Thyroid gland (tissue), 4 donors: ENCODE results near the gene CLMN. TPM values are rescaled to one million over a fixed set of nuclear protein-coding genes. Genes with fewer than 3 reads are reported as not detected.

Source experiments
- DNase-seq, 2 donors: peaks; one replicate each; pipeline ENCODE4 v3.0.0-alpha.2; 2019
- H3K27ac ChIP-seq, 3 donors: fragments of 200-600 bp; sonication (generic); 1 replicate in 2 of 3; 2 replicates in 1 of 3; pipeline ENCODE4 v1.5.1; 2016 to 2019; ENCODE audit warnings: mild to moderate bottlenecking in 1 of 3, moderate library complexity in 1 of 3
- H3K27me3 ChIP-seq: fragments of 200-600 bp; sonication (generic); one replicate; pipeline ENCODE4 v1.5.1; 2019
- H3K36me3 ChIP-seq, 2 donors: fragments of 200-600 bp; sonication (generic); one replicate each; pipeline ENCODE4 v1.5.1; 2016 to 2019
- H3K4me1 ChIP-seq, 2 donors: fragments of 200-600 bp; sonication (generic); one replicate each; pipeline ENCODE4 v1.5.1; 2017 to 2019
- H3K4me3 ChIP-seq, 3 donors: fragments of 200-600 bp; sonication (generic); replicated peaks in 1 of 3; 1 replicate in 2 of 3; 2 replicates in 1 of 3; pipeline ENCODE4 v1.5.1; 2016; ENCODE audit warnings: mild to moderate bottlenecking in 1 of 3
- H3K9me3 ChIP-seq: fragments of 200-600 bp; sonication (generic); one replicate; pipeline ENCODE4 v1.5.1; 2017
- POLR2A ChIP-seq, 2 donors: fragments of 450-650 bp; IDR thresholded peaks; one replicate each; pipeline ENCODE4 v1.6.1; 2017; ENCODE audit warnings: antibody characterized with exemption in 2 of 2, mild to moderate bottlenecking in 2 of 2, moderate library complexity in 1 of 2
- WGBS, 2 donors: methylation state at CpG; one replicate each; pipeline ENCODE4 v1.1.5; 2017; 5-methylcytosine and 5-hydroxymethylcytosine counted together
- intact Hi-C: fragments of 100-400 bp; cut with DNase I; formaldehyde crosslinking; loops from one replicate; pipeline ENCODE4 v1.15.1; 2023
- total RNA-seq, 4 donors: library from RNA; depleted of rRNA; stranded (reverse); fragments of >200 nt; gene quantifications; one replicate each; pipeline ENCODE4 v1.2.3, GENCODE V29; 2016
- TF ChIP-seq, protein P1 (sequence below), 6 experiments: fragments of 200-600 bp in 3 of 6; fragments of 450-650 bp in 3 of 6; sonication (generic) in 3 of 6; IDR thresholded peaks; one replicate each; pipeline ENCODE4 v1.5.1; 2016 to 2019; ENCODE audit warnings: antibody characterized with exemption in 6 of 6, mild to moderate bottlenecking in 2 of 6, inconsistent platforms in 1 of 6, moderate library complexity in 1 of 6

CLMN gene
- total RNA-seq, 4 donors from 2014 or later = 15.3 to 29.9 (median 17.8) TPM

- peaks cover 38 to 47% of the 10 kb centered on the region in 2 donors for H3K4me1 ChIP-seq
- no peak for DNase-seq
- no peak overlapping the region for H3K4me3 ChIP-seq
- no peaks in the 10 kb centered on the region for H3K27me3 ChIP-seq
- H3K36me3 ChIP-seq = no peaks in the 10 kb centered on the region
- intact Hi-C loops = no loop called here
- 93 to 96% methylated on average over 9 to 10 of the region's 10 CpGs for WGBS, 2 donors
- peak overlapping the region in 1 of 3 donors; percentile 79 for H3K27ac ChIP-seq
- no peak for TF ChIP-seq POLR2A (IDR thresholded peaks at IDR 0.05)
- TF ChIP-seq, protein P1, sequence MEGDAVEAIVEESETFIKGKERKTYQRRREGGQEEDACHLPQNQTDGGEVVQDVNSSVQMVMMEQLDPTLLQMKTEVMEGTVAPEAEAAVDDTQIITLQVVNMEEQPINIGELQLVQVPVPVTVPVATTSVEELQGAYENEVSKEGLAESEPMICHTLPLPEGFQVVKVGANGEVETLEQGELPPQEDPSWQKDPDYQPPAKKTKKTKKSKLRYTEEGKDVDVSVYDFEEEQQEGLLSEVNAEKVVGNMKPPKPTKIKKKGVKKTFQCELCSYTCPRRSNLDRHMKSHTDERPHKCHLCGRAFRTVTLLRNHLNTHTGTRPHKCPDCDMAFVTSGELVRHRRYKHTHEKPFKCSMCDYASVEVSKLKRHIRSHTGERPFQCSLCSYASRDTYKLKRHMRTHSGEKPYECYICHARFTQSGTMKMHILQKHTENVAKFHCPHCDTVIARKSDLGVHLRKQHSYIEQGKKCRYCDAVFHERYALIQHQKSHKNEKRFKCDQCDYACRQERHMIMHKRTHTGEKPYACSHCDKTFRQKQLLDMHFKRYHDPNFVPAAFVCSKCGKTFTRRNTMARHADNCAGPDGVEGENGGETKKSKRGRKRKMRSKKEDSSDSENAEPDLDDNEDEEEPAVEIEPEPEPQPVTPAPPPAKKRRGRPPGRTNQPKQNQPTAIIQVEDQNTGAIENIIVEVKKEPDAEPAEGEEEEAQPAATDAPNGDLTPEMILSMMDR (IDR thresholded peaks at IDR 0.05) = no peak
- no peaks in the 10 kb centered on the region for H3K9me3 ChIP-seq
These were observed 55.3 kb downstream of the CLMN start for GRCh38 chr14:95264271-95264973.

DNA sequence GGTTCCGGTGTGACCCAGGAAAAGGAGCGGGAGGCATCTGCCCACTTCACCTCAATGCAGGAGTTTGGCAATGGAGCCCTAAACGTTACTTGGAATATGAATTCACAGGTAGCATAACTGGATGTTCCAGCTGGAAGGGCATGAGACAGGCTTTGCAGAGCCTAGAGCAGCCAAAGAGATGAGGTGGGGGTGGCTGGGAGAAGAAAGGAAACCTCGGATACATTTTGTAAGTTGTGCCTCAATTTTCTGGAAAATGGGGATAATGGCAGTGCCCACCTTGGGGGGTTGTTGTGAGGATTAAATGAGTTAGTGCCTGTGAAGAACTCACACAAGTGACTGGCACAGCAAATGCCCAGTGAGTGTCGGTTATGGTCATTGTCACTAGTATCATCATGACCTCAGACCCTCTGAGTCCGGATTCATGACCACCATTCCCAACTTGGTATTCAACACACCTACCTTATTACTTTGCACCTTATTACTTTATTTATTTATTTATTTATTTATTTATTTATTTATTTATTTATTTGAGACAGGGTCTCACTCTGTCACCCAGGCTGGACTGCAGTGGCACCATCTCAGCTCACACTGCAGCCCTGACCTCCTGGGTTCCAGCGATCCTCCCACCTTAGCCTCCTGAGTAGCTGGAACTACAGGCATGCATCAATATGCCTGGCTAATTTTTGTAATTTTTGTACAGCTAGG, 56.0 kb downstream of the CLMN start:
- Histone ChIP-seq H3K4me1 (peaks cover 38 to 52% of the 10 kb centered on the region in 2 donors), H3K4me3 (no peak overlapping the region), H3K36me3 (no peaks in the 10 kb centered on the region), H3K27ac (no peak overlapping the region), H3K27me3 (no peaks in the 10 kb centered on the region), H3K9me3 (no peaks in the 10 kb centered on the region)
- TF ChIP-seq POLR2A (IDR thresholded peaks at IDR 0.05) = no peak
- TF ChIP-seq, protein P1 (IDR thresholded peaks at IDR 0.05) = no peak
- WGBS, 2 donors = 94 to 95% methylated on average over 7 of the region's 7 CpGs
- intact Hi-C loops = no loop called here
- DNase-seq = no peak

- no peak for TF ChIP-seq POLR2A (IDR thresholded peaks at IDR 0.05)
- WGBS, 2 donors = 59 to 62% methylated on average over 3 of the region's 3 CpGs
- peak overlapping the region; percentile 50 to 82 (median 55) for H3K27ac ChIP-seq
- H3K36me3 ChIP-seq = no peaks in the 10 kb centered on the region
- no peak overlapping the region for H3K4me3 ChIP-seq
- DNase-seq = no peak
- intact Hi-C loops = no loop called here
- H3K9me3 ChIP-seq = no peaks in the 10 kb centered on the region
- H3K4me1 ChIP-seq = peaks cover 38 to 52% of the 10 kb centered on the region in 2 donors
- no peaks in the 10 kb centered on the region for H3K27me3 ChIP-seq
These were observed 57.2 kb downstream of the CLMN start for GRCh38 chr14:95262511-95262891.

- TF ChIP-seq POLR2A (IDR thresholded peaks at IDR 0.05) = no peak
- TF ChIP-seq, protein P1 (IDR thresholded peaks at IDR 0.05) = peak in 1 of 6 experiments; percentile 20
- intact Hi-C loops = no loop called here
- Histone ChIP-seq H3K4me1 (peaks cover 40 to 53% of the 10 kb centered on the region in 2 donors), H3K27me3 (no peaks in the 10 kb centered on the region), H3K9me3 (no peaks in the 10 kb centered on the region), H3K27ac (peak overlapping the region; percentile 50 to 82 (median 55)), H3K36me3 (no peaks in the 10 kb centered on the region), H3K4me3 (no peak overlapping the region)
- 41 to 43% methylated on average over 7 to 16 of the region's 16 CpGs for WGBS, 2 donors
- peak; percentile 90 to 92 for DNase-seq
These were observed 57.8 kb downstream of the CLMN start for GRCh38 chr14:95261616-95262510.
